LNCAP (cell line): ENCODE data around the gene UBAC2.

Experiments used
- CTCF ChIP-seq: fragments of 450-650 bp; IDR thresholded peaks from 2 replicates; pipeline ENCODE4 v1.5.1; 2017; ENCODE audit warnings: mild to moderate bottlenecking

Gene UBAC2

GRCh38 chr13:99173606-99174005 is 27.0 kb upstream of the UBAC2 start:
- no peak for TF ChIP-seq CTCF

- no peak for TF ChIP-seq CTCF
Measured at GRCh38 chr13:99174533-99175100, 26.0 kb upstream of the UBAC2 start.

- peak; percentile 85 for TF ChIP-seq CTCF
Measured at GRCh38 chr13:99176309-99177276, 24.1 kb upstream of the UBAC2 start.

- TF ChIP-seq CTCF = no peak
Measured at GRCh38 chr13:99178636-99179035, 22.0 kb upstream of the UBAC2 start.

GRCh38 chr13:99179460-99179859 is 21.2 kb upstream of the UBAC2 start:
- no peak for TF ChIP-seq CTCF

GRCh38 chr13:99182439-99182838 is 18.2 kb upstream of the UBAC2 start:
- no peak for TF ChIP-seq CTCF

- TF ChIP-seq CTCF = no peak
Measured at GRCh38 chr13:99185606-99186005, 15.0 kb upstream of the UBAC2 start.
